ENCODE data around the gene MFSD2A.
A peak's percentile ranks its signal among the peaks of the same experiment; 100 is the strongest.
"Not testable (repeated sequence)": the region's sequence is repeated elsewhere in the genome, so short reads cannot be mapped to it uniquely, and the experiment has no call there.

Gene MFSD2A

DNA sequence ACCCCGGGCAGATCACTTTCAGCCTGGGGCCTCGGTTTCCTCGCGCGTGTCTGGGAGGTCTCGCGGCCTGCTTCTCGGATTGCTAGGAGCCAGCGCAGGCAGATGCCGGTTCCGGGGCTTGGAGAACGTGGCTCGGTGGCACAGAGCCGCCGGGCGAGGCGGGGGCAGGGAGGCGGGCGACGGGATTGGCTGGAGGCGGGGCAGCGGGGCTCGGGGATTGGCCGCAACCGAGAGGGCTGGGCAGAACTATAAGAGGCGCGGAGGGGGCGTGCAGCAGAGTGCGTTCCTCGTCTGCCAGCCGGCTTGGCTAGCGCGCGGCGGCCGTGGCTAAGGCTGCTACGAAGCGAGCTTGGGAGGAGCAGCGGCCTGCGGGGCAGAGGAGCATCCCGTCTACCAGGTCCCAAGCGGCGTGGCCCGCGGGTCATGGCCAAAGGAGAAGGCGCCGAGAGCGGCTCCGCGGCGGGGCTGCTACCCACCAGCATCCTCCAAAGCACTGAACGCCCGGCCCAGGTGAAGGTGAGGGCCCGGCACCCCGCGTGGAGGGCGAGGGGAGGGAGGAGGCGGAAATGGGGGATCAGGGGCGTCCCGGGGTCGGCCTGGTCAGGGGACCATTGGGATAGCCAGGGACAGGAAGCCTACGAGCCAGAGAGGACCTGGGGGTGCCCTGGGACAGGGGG, at the start of gene MFSD2A:
Gene MFSD2A (plus strand): TSS at position 276 of the 677 bp plus-strand sequence. CDS start 148 bp downstream, at position 424.
- DNase-seq (ENCODE audit: low read depth) = peak; percentile 87

DNA sequence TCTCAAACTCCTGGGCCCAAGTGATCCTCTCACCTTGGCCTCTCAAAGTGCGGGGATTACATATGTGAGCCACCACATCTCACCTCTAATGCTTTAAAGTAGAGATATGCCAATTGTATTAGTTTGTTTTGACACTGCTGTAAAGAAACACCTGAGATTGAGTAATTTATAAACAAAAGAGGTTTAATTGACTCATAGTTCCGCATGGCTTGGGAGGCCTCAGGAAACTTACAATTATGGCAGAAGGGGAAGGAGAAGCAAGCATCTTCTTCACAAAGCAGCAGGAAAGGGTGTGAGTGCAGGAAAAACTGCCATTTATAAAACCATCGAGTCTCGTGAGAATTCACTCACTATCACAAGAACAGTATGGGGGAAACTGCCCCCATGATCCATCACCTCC, 49.8 kb upstream of the MFSD2A start:
- no peak for DNase-seq (ENCODE audit: low read depth)

DNA sequence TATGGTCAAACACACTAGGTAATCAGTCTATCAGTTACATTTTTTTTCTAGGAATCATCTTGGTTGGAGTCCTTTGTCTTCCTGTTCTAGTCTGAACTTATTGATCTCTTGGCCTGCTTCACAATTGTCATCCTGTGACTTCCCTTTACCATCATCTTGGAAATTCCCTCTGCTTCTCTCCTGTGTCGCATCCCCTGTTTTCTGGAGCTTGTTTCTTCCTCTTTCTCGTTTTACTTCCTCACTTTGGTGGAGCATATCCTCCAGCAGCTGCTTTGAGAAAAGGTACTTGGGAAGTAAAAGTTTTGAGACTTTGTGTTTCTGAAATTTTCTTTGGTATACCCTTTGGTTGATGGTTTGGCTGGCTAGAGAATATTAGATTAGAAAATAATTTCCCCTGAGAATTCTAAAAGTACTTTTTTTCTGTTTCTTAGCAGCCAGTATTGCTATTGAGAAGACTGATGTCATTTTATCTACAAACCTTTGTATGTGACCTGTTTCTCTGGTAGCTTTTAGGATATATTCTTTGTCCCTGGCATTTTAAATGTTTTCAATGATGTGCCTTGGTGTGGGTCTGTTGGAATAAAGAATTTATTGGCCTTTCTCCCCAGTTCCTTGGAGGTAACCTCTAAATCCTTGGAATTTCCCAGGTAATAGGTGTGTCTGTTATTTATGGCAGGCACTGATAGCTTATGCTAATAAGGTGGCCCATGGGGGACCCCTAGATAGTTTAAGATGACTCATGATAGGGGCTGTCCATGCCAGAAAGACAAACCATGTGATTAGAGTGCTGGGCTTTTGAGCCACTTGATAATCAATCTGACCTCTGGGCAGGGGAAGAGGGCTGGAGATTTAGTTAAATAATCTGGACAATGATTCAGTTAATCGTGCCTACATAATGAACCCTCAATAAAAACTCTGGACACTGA, 47.2 kb upstream of the MFSD2A start:
- no peak for DNase-seq (ENCODE audit: low read depth)

DNA sequence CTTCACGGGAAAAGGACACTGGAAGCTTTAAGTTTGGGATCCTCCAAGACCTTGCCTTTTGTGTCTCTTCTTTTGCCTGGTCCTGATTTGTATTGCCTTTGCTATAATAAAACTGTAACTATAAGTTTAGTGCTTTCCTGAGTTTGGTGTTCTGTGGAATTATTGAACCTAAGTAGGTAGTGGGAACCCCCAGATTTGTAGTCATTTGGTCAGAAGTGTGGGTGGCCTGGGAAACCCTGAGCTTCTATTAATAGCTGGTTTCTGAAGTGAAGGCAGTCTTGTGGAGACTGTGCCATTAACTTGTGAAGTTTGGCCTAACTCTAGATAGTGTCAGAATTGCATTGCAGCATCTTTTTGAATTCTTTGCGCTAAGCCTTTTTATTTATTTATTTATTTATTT, 46.4 kb upstream of the MFSD2A start:
- DNase-seq (ENCODE audit: low read depth) = no peak

DNA sequence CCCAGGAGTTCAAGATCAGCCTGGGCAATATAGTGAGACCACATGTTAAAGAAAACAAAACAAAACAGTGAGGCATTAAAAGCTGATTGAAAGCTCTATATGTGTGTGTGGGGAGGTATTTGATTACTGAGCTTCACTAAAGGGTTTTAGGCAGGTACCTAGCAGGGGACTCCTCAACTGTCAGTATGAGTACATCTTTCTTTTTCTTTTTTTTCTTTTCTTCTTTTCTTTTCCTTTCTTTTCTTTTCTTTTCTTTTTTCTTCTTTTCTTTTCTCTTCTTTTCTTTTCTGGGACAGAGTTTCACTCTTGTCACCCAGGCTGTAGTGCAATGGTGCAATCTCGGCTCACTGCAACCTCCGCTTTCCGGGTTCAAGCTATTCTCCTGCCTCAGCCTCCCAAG, 44.7 kb upstream of the MFSD2A start:
- no peak for DNase-seq (ENCODE audit: low read depth)

DNA sequence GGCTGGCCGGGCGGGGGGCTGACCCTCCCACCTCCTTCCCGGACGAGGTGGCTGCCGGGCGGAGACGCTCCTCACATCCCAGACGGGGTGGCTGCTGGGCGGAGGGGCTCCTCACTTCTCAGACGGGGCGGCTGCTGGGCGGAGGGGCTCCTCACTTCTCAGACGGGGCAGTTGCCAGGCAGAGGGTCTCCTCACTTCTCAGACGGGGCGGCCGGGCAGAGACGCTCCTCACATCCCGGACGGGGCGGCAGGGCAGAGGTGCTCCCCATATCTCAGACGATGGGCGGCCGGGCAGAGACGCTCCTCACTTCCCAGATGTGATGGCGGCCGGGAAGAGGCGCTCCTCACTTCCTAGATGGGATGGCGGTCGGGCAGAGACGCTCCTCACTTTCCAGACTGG, 41.8 kb upstream of the MFSD2A start:
- DNase-seq (ENCODE audit: low read depth) = not testable (repeated sequence)

DNA sequence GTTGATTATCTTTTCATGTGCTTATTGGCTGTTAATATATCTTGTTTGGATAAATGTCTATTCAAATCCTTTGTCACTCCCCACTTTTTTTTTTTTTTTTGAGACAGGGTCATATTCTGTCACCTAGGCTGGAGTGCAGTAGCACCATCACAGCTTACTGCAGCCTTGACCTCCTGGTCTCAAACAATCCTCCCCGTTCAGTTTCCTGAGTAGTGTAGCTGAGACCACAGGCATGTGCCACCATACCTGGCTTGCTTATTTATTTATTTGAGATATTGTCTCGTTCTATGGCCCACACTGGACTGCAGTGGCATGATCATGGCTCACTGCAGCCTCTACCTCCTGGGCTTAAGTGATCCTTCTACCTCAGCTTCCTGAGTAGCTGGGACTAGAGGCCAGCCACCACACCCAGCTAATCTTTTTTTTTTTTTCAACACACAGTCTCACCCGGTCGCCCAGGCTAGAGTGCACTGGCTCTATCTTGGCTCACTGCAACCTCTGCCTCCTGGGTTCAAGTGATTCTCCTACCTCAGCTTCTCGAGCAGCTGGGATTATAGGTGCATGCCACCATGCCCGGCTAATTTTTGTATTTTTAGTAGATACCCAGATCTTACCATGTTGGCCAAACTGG, 39.3 kb upstream of the MFSD2A start:
- no peak for DNase-seq (ENCODE audit: low read depth)

DNA sequence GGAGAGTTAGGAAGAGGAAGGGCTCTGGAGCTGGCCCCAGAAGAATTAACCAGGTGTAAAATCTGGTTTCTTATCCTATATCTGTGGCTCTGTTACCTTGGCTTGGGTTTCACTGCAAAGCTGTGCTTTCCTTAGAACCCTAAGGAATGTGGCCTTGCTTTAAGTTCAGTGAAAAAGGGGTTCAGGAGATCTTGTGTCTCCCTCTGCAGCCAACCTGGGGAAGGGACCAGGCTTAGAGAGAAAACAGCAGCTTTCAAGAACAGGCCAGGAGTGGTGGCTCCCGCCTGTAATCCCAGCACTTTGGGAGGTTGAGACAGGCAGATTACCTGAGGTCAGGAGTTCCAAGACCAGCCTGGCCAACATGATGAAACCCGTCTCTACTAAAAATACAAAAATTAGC, 37.1 kb upstream of the MFSD2A start:
- DNase-seq (ENCODE audit: low read depth) = no peak

DNA sequence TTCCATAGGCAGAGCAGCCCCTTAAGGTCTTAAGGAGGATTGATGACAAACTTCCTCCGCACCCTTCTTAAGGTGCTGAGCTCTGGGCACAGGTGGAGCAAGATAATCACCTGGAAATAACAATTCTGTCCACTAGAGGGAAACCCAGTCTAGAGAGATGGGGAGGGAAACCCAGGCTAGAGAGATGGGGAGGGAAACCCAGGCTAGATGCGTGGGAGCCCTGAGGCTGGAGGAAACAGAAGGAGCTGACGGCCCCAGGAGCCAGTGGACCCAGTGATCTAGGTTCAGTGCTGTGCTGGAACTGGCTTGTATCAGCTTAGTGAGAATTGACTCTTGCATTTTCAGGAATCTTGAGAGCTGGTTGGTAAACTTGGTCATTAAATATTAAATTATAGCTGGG, 35.4 kb upstream of the MFSD2A start:
- peak; percentile 14 for DNase-seq (ENCODE audit: low read depth)

DNA sequence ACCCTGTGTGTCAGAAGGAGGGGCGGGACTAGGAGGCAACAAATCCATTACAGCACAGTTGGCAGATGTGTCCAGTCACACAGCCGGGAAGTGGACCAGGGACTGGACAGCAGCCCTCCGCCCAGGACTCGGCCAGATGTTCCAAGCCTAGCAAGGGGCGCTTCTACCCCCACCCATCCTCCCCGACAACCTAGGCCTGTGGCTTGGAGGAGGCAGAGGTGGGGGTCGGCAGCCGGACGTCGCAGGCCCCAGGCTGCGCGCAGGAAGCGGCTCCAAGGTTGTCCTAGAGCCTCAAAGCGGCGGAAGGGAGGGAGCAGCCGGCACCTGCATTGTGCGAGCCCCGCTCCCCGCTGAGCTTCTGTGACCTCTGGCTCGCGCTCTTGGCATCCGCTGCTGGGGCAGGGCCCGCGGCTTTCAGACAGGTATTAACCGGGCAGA, 32.7 kb upstream of the MFSD2A start:
- no peak for DNase-seq (ENCODE audit: low read depth)

DNA sequence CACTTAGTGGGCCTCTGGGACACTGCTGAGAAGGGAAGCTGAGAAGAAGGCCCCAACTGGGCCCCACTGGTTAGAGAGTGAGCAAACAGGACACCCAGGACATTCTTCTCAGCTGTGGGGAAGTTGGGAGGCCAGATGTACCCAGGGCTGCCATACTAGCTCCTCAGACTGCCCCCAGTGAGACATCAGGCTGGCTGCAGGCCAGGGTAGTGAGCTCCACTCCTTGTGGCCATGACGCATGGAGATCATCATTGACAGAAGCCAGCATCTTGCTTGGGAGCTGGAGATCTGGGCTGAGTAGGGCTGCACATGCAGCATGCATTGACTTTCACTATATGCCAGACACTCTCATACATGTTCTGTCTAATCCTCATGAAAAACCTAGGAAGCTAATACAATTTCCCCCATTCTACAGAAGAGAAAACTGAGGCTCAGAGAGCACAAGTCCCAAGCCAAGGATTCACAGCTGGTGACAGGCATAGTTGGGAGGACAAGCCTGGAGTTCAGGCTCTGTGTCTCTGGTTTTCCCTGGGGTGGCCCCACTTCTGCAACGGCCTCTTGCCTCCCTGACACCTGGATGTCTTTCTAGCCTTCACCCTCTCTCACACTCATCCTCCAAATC, 29.1 kb upstream of the MFSD2A start:
- DNase-seq (ENCODE audit: low read depth) = no peak

DNA sequence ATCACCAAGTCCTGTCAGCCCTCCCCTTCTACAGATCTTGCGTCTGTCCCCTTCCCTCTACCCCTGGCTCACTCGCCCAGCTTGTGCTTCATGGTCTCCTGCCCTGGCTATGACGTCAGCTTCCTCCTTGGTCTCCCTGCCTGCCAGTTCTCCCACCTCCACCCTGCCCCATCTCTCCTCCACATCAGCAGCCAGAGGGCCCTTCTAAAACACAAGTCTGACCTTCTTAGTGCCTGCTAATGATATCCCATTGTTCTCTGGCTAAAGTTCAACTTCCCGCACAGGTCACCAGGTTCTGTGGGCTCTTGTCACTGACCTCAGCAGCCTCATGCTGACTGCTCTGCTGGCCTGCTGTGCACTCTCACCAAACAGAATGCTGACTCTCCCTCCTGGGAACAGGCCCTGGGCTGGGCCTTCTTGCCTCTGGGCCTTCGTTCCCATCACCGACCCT, 28.6 kb upstream of the MFSD2A start:
- no peak for DNase-seq (ENCODE audit: low read depth)

DNA sequence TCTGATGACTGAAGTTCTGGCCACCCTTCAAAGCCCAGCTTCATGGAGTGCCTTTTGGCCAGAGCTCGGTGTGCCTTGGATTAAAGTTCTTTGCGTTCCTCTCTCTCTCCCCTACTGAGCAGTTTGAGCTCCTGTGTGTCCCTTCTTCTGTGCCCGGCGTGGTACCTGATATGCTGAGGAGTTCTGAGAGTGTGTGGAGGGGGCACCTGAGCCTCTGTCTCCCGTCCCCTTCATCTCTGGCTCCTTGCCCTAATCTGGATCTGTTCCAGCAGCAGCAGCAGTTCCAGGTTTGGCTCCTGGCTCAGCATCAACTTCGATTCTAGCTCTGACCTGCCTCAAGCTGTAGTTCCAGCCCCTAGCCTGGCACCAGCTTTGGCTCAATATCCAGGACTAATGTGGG, 28.1 kb upstream of the MFSD2A start:
- DNase-seq (ENCODE audit: low read depth) = no peak

DNA sequence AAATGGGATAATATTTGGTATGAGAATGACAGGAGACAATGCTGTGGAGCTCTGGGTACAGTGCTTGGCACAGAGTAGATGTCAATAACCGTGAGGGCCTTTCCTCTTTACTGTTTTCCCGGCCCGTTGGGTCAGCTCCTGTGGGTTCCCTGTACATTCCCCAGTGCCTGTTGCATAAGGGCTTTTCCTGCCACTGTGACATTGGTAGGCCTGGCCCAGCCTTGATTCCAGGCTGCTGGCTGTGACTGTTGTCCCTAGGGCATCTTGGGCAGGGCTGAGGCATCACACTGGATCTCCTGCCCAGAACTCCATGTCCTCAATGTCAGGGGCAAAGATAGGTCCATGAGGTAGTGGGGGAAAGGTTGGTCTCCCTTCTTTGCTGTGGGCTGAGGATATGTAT, 27.4 kb upstream of the MFSD2A start:
- no peak for DNase-seq (ENCODE audit: low read depth)

DNA sequence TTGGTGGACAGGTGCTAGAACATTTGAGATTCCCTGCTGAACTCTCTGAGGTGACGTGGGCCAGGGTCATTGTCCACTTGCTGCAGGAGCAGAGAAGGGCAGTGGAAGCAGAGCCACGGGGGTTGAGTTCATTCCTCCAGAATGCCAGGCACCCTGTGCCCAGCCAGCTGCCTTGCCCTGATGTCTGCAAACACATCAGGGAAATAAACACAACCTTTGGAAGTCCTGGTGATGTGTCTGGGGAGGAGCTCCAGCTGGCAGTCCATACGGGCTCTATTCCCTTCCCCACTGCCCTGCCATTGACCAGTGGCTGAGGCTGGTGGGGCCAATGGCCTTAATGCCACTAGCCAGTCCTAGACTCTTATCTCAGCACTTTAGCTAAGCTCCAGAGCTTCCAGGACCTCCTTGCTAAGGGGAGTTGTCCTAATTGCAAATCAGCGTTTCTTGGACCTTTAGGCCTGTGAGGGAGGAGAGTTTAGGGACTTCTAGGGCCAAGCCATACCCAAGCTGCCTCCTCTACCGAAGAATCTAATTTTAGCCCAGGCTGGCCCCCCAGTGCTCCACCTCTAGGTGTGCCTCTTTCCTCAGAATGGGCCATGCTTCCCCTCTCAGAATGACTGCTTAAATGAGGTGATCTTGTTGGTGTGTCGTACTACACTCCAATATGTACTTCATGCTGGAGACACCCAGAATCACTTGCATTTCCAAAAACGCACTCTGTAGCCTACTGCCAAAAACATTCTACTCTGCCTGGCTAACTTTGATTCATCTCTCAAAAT, 25.9 kb upstream of the MFSD2A start:
- no peak for DNase-seq (ENCODE audit: low read depth)

DNA sequence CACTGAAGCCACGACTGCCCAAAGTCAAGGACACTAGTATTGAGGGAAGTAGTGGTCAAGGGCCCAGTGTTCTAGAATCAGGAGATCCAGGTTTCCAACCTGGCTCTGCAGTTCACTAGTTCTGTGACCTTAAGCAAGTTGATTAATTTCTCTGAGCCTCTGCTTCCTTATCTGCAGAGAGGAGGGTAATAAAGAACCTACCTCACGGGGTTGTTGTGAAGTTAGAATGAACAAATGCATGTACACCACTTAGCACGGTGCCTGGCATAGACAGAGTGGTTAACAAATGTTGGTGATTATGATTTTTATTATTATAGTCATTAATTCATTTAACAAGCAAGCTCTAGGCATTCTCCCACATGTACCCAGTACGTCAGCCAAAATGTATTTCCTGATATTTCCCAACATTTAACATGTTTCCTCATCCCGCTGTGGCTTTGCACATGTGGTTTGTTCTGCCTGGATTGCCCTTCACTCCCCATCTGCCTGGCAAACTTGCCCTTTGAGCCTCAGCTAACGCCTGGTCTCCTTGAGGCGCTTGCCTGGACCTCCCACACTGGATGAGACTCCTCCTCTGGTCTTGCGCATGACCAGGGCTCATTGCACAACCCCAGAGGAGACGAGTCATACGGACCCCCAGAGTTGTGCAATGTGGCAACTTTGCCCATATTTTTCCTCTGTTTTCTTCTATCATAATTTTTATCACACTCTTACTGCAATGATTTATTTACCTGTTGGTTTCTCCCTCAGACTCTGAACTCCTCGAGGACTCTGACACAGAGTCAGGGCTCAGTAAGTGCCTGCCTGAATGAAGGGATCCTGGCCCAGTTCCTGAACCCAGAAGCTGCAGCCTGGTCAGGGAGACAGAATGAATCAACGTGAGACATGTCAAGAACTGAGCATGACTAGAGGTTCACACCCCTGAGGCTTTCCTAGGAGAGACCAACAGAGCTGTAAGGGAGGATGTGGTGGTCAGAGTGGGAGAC, 20.7 kb upstream of the MFSD2A start:
- no peak for DNase-seq (ENCODE audit: low read depth)

DNA sequence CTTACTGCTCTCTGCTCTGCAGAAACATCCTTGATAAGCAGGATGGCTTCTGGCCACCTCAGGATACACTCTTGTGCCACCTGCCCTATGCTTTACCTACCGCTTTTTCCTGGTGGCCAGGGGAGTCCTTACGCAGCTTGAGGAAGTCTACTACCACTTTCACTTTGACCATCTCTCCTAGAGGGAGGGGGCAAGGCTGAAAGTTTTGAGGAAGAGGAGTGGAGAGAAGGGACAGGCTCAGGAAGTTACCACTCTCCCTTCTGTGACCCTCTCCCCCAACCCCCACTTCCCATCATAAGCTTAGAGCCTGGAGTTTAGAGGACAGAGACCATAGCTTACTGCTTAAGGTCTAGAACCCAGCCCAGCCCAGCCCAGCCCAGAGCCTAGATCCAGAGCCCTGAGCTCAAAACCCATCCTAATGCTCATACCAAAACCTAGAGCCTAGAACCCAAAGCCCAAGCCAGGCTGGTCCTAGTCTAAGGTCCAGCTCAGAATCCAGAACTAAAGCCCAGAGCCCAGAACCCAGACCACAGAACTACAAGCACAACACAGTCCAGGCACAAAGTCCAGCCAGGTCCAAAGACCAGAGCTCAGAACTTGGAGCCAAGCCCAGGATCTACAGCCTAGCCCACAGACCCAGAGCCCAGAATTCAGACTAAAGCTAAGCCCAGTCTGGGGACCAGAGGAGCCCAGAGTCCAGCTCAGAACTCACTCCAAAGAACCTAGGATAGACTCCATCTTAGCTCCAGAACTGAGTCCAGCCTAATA, 18.0 kb upstream of the MFSD2A start:
- no peak for DNase-seq (ENCODE audit: low read depth)

DNA sequence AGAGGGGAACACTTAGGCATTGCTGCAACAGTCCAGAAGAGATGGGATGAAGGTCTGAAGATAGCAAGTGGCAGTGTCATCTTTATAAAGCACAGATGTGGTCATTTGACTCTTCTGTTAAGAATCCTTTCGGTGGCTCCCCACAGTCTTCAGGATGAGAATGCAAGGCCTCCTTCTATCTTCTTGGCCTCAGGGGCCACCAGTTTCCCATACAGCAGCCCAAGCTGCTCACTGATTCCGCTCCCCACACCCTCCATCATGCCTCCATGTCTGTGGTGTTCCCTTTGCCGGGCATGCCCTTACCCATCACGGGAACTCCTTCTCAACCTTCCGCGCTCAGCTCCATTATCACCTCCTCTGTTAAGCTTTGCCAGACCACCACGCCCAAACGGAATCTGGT, 16.1 kb upstream of the MFSD2A start:
- DNase-seq (ENCODE audit: low read depth) = no peak

DNA sequence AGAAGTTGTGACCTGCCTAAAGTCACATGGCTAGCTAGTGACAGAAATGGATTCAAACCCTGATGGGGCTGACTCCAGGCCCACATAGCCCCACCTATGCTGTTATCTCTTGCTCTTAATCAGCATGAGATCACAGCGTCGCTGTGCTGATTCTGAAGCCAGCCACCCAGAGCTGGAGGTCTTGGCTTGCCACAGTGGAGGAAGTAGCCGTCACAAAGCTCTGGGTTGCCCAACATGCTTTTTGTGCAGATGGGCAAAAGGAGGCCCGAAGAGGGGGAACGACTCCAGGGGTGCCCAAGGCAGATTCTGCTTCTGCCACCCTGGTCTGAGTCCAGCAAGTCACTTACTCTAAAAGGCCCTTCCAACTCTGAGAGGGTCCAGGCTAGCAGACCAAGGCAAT, 14.7 kb upstream of the MFSD2A start:
- DNase-seq (ENCODE audit: low read depth) = no peak
